Measurements from ENCODE around the gene PRSS16. TPM values are rescaled to one million over a fixed set of nuclear protein-coding genes. Genes with fewer than 3 reads are reported as not detected.

The PRSS16 gene
- total and polyA plus RNA-seq, 2 experiments from 2014 or later: 8.7 to 11.8 TPM

GRCh38 chr6:27281105-27281539 is 33.6 kb downstream of the PRSS16 start (continued):
- TF ChIP-seq REST (IDR thresholded peaks at IDR 0.05; ENCODE audit: unreplicated experiment): no peak

- no peak for DNase-seq (ENCODE audit: low spot score)
- no peak for ATAC-seq
- no peaks in the 10 kb centered on the region for H3K36me3 Mint-ChIP-seq (ENCODE audit: low read depth)
- H3K4me3 ChIP-seq: peak overlapping the region; percentile 76
- peaks cover 23% of the 10 kb centered on the region for H3K27me3 ChIP-seq (ENCODE audit: insufficient read depth)
- H3K4me2 ChIP-seq: peak overlapping the region; percentile 56
- peaks cover 3% of the 10 kb centered on the region; the same call in 2 of the 3 replicates for H3K4me1 Mint-ChIP-seq
- peaks cover 57% of the 10 kb centered on the region for H3K27me3 Mint-ChIP-seq (ENCODE audit: insufficient read depth, low read depth, poor library complexity)
- no peaks in the 10 kb centered on the region for H3K9me3 Mint-ChIP-seq
- H3K79me2 ChIP-seq (replicated peaks; ENCODE audit: insufficient read depth): no peaks in the 10 kb centered on the region
- H3K27ac Mint-ChIP-seq: no peak overlapping the region
- no peak overlapping the region for H2AFZ ChIP-seq
- H3K4me3 Mint-ChIP-seq: peak overlapping the region; percentile 84
- no peaks in the 10 kb centered on the region for H3K36me3 ChIP-seq (ENCODE audit: insufficient read depth)
- H3K27ac ChIP-seq (ENCODE audit: low read depth): no peak overlapping the region
- no peak for TF ChIP-seq ZNF114 (CRISPR knock-in tag; IDR thresholded peaks at IDR 0.05)
- no peak for TF ChIP-seq STAT1 (IDR thresholded peaks at IDR 0.05; ENCODE audit: unreplicated experiment)
- no peak for TF ChIP-seq EZH2phosphoT487 (IDR thresholded peaks at IDR 0.05; ENCODE audit: unreplicated experiment)
- TF ChIP-seq ZNF331 (CRISPR knock-in tag; IDR thresholded peaks at IDR 0.05; ENCODE audit: low read depth): no peak
- no peak for TF ChIP-seq ZNF462 (CRISPR knock-in tag; IDR thresholded peaks at IDR 0.05)
- no peak for TF ChIP-seq EZH2 (IDR thresholded peaks at IDR 0.05; ENCODE audit: low read depth, unreplicated experiment)
- TF ChIP-seq NANOG (IDR thresholded peaks at IDR 0.05; ENCODE audit: borderline replicate concordance): no peak
- TF ChIP-seq ETS1 (IDR thresholded peaks at IDR 0.05): no peak
- TF ChIP-seq CREB1 (CRISPR knock-in tag; IDR thresholded peaks at IDR 0.05; ENCODE audit: low read depth): no peak
- no peaks in the 10 kb centered on the region; the same call in 1 of the 2 replicates for H3F3A ChIP-seq (replicated peaks; ENCODE audit: low read depth)
- no peaks in the 10 kb centered on the region; the same call in 1 of the 2 replicates for H3K4me1 ChIP-seq (ENCODE audit: insufficient read depth)
- H3K9me2 ChIP-seq (ENCODE audit: insufficient read depth): no peaks in the 10 kb centered on the region
- no peaks in the 10 kb centered on the region for H4K20me1 ChIP-seq (replicated peaks; ENCODE audit: insufficient read depth)
These were observed 34.1 kb downstream of the PRSS16 start for GRCh38 chr6:27281569-27281968.
